Sigmoid colon (tissue), 7 donors: ENCODE data around the gene CNNM2. TPM values are rescaled to one million over a fixed set of nuclear protein-coding genes. Genes with fewer than 3 reads are reported as not detected.

Source experiments
- DNase-seq: peaks from one replicate; pipeline ENCODE4 v3.0.0-alpha.2; 2019
- H3K27ac ChIP-seq, 4 donors: fragments of 200-600 bp; sonication (generic); one replicate each; pipeline ENCODE4 v1.5.1; 2016 to 2019; ENCODE audit warnings: mild to moderate bottlenecking in 1 of 4
- H3K27me3 ChIP-seq, 3 donors: fragments of 200-600 bp; sonication (generic); one replicate each; pipeline ENCODE4 v1.5.1; 2019; ENCODE audit warnings: mild to moderate bottlenecking in 1 of 3
- H3K36me3 ChIP-seq, 4 donors: fragments of 200-600 bp; sonication (generic); one replicate each; pipeline ENCODE4 v1.5.1; 2016 to 2019
- H3K4me1 ChIP-seq, 4 donors: fragments of 200-600 bp; sonication (generic); one replicate each; pipeline ENCODE4 v1.5.1; 2017 to 2019
- H3K4me3 ChIP-seq, 4 donors: fragments of 200-600 bp; sonication (generic); one replicate each; pipeline ENCODE4 v1.5.1; 2017 to 2019; ENCODE audit warnings: mild to moderate bottlenecking in 2 of 4, moderate library complexity in 1 of 4
- H3K9me3 ChIP-seq, 4 donors: fragments of 200-600 bp in 3 of 4; sonication (generic) in 3 of 4; one replicate each; pipeline versions ENCODE4 v1.5.1 to v1.6.1; 2013 to 2019
- CTCF ChIP-seq, 4 experiments: fragments of 450-650 bp in 3 of 4; fragments of 200-600 bp in 1 of 4; IDR thresholded peaks; one replicate each; pipeline ENCODE4 v1.5.1; 2016 to 2019; ENCODE audit warnings: antibody characterized with exemption in 4 of 4, mild to moderate bottlenecking in 3 of 4, moderate library complexity in 2 of 4
- EP300 ChIP-seq, 4 donors: sonication (generic); formaldehyde crosslinking; IDR thresholded peaks; one replicate each; pipeline ENCODE4 v1.6.1; 2017; ENCODE audit warnings: antibody characterized with exemption in 4 of 4
- POLR2A ChIP-seq, 2 donors: fragments of 450-650 bp; IDR thresholded peaks; one replicate each; pipeline ENCODE4 v1.6.1; 2016; ENCODE audit warnings: antibody characterized with exemption in 2 of 2, mild to moderate bottlenecking in 2 of 2, moderate library complexity in 2 of 2
- POLR2AphosphoS5 ChIP-seq, 4 donors: sonication (generic); formaldehyde crosslinking; IDR thresholded peaks; one replicate each; pipeline ENCODE4 v1.6.1; 2017; ENCODE audit warnings: antibody characterized with exemption in 4 of 4
- WGBS, 2 donors: extraction: QIAGEN DNeasy Blood & Tissue Kit; methylation state at CpG; one replicate each; pipeline ENCODE4 v1.1.7; 2013; 5-methylcytosine and 5-hydroxymethylcytosine counted together
- intact Hi-C: fragments of 100-400 bp; cut with DNase I; formaldehyde crosslinking; loops from one replicate; pipeline ENCODE4 v1.15.1; 2023
- polyA plus RNA-seq, 3 donors: library from polyadenylated mRNA; stranded (reverse); fragments of 200-250 nt; gene quantifications; one replicate each; pipeline ENCODE4 v1.2.3, GENCODE V29; 2013
- total RNA-seq, 4 donors: library from RNA; depleted of rRNA; stranded (reverse); fragments of >200 nt; gene quantifications; one replicate each; pipeline ENCODE4 v1.1.0, GENCODE V29; 2016
- donor health status: healthy with polysubstance abuse.
- donor health status: Bipolar disorder and iron deficiency.
- donor health status: healthy.

Gene CNNM2
- total and polyA plus RNA-seq, 7 donors, result 2.4 to 11.1 (median 5.8) TPM

DNA sequence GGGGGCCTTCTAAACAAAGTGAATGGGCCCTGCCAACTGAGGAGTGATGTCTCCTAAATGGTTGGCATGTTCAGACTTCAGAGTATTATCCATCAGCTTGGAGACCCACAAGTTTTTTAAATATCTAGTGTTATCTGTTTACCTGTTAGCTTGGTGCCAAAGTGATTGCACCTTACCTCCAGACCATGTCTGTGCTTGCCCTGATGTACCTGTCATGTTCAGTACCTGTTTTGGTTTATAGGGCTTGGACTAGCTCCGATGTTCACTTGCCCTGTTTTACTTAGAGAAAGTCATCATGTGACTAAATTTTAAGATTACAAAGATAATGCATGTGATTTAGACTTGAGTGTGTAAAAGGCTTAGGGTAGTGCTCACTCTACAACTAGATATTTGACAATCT lies 67.7 kb downstream of the CNNM2 start:
- Histone ChIP-seq H3K9me3 (no peaks in the 10 kb centered on the region), H3K4me1 (peaks cover 0 to 8% (median 0%) of the 10 kb centered on the region in 4 donors), H3K27me3 (no peaks in the 10 kb centered on the region), H3K27ac (no peak overlapping the region), H3K4me3 (no peak overlapping the region), H3K36me3 (no peaks in the 10 kb centered on the region)
- TF ChIP-seq POLR2AphosphoS5 (IDR thresholded peaks at IDR 0.05), result no peak
- TF ChIP-seq EP300 (IDR thresholded peaks at IDR 0.05), result no peak
- no peak for TF ChIP-seq CTCF (IDR thresholded peaks at IDR 0.05)
- no peak for DNase-seq
- 37 to 80% methylated on average over 1 of the region's 1 CpG for WGBS, 2 donors
- intact Hi-C loops, result no loop called here

DNA sequence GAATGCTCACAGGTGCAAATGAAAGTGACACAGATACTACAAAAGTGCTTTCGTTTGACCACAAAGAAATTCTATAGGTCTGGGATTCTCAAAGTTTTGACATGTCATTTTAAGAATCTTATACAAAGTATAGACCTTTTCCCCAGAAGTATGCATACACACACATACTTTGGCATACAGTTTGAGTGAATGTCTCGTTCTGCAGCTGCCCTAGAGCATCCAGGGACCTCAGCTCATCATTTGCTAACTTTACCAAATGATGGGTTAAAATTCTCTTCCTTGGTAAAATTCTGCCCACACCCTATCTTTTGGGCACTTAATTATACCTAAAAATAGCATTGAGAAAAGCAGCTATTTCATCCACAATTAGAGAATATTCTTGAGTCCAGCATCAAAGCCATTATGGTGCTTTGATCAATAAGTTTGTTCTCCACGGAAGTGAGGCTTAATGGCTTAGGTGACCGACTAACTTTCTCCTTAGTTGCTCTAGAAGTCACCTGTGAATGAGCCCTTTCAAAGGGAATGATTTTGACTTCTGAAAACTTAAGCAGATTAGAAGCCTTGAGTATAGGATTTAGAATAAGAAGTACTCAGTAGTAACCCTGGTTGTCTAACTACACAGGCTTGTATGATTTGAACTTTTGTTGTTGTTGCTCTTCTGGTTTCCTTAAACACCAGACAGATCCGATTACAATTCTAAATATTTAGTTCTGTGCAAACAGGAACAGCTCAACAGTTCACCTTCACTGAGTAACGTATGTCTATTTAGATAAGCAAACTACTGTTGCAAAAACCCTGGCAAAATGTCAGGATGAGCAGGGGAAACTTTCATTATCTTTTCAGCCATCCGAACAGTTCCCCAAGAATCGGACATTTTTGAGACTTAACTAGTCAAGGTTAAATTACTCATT lies 70.6 kb downstream of the CNNM2 start:
- Histone ChIP-seq H3K27me3 (no peaks in the 10 kb centered on the region), H3K27ac (no peak overlapping the region), H3K9me3 (no peaks in the 10 kb centered on the region), H3K4me3 (no peak overlapping the region), H3K36me3 (no peaks in the 10 kb centered on the region), H3K4me1 (peaks cover 0 to 8% (median 0%) of the 10 kb centered on the region in 4 donors)
- 42 to 65% methylated on average over 8 of the region's 8 CpGs for WGBS, 2 donors
- TF ChIP-seq CTCF (IDR thresholded peaks at IDR 0.05), result no peak
- TF ChIP-seq EP300 (IDR thresholded peaks at IDR 0.05), result no peak
- no peak for TF ChIP-seq POLR2AphosphoS5 (IDR thresholded peaks at IDR 0.05)
- TF ChIP-seq POLR2A (IDR thresholded peaks at IDR 0.05), result no peak
- no peak for DNase-seq
- intact Hi-C loops, result no loop called here

- Histone ChIP-seq H3K9me3 (no peaks in the 10 kb centered on the region), H3K4me3 (no peak overlapping the region), H3K4me1 (no peaks in the 10 kb centered on the region), H3K36me3 (no peaks in the 10 kb centered on the region), H3K27ac (no peak overlapping the region), H3K27me3 (no peaks in the 10 kb centered on the region)
- intact Hi-C loops, result no loop called here
- no peak for DNase-seq
- TF ChIP-seq POLR2AphosphoS5 (IDR thresholded peaks at IDR 0.05) (no peak), EP300 (IDR thresholded peaks at IDR 0.05) (no peak), POLR2A (IDR thresholded peaks at IDR 0.05) (no peak), CTCF (IDR thresholded peaks at IDR 0.05) (no peak)
- 76 to 88% methylated on average over 5 of the region's 5 CpGs for WGBS, 2 donors
Measured at GRCh38 chr10:102994531-102995295, 76.6 kb downstream of the CNNM2 start.

DNA sequence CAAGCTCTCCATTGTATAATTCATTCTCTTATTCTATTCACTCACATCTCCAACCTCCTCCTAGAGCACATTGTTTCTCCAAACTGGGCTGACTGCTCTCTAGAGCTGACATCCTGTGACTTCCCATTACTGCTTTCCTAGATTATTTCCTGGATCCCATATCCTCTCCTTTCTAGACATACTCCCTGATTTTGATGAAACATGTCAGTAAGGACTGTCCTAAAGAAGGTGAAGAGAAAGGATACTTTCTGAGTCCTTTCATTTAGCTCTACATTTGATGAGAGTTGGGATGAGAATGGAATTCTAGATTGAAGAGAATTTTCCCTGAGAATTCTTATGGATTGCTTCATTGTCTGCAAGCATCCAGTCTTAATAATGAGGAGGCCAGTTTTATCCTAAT lies 78.8 kb downstream of the CNNM2 start:
- H3K4me3 ChIP-seq, result no peak overlapping the region
- no peaks in the 10 kb centered on the region for H3K27me3 ChIP-seq
- intact Hi-C loops, result no loop called here
- H3K27ac ChIP-seq, result no peak overlapping the region
- TF ChIP-seq POLR2AphosphoS5 (IDR thresholded peaks at IDR 0.05) (no peak), POLR2A (IDR thresholded peaks at IDR 0.05) (no peak), CTCF (IDR thresholded peaks at IDR 0.05) (no peak), EP300 (IDR thresholded peaks at IDR 0.05) (no peak)
- H3K9me3 ChIP-seq, result no peaks in the 10 kb centered on the region
- H3K4me1 ChIP-seq, result no peaks in the 10 kb centered on the region
- H3K36me3 ChIP-seq, result no peaks in the 10 kb centered on the region
- DNase-seq, result no peak
